Skeletal muscle satellite cell (primary cell): ENCODE results near the gene TAOK1.

ENCODE experiments used
- H3K27me3 ChIP-seq: 2 replicates; pipeline ENCODE4 v1.7.0; 2013; ENCODE audit warnings: low read length; ENCODE audit not compliant: control insufficient read depth, insufficient read depth
- H3K36me3 ChIP-seq: 2 replicates; pipeline ENCODE4 v1.7.0; 2013; ENCODE audit warnings: mild to moderate bottlenecking, control low read depth, low read length; ENCODE audit not compliant: insufficient read depth
- H3K4me1 ChIP-seq: 2 replicates; pipeline ENCODE4 v1.7.0; 2013; ENCODE audit warnings: low read length; ENCODE audit not compliant: control insufficient read depth, insufficient read depth
- H3K4me2 ChIP-seq: 2 replicates; pipeline ENCODE4 v1.7.0; 2013; ENCODE audit warnings: mild to moderate bottlenecking, low read length
- H3K4me3 ChIP-seq: 2 replicates; pipeline ENCODE4 v1.7.0; 2013; ENCODE audit warnings: low read length
- H3K9ac ChIP-seq: 2 replicates; pipeline ENCODE4 v1.7.0; 2013; ENCODE audit warnings: mild to moderate bottlenecking, low read depth, low read length, moderate library complexity
- H3K9me3 ChIP-seq: replicated peaks from 2 replicates; pipeline ENCODE4 v1.7.0; 2013; ENCODE audit warnings: mild to moderate bottlenecking, control low read depth, low read length

The TAOK1 gene

DNA sequence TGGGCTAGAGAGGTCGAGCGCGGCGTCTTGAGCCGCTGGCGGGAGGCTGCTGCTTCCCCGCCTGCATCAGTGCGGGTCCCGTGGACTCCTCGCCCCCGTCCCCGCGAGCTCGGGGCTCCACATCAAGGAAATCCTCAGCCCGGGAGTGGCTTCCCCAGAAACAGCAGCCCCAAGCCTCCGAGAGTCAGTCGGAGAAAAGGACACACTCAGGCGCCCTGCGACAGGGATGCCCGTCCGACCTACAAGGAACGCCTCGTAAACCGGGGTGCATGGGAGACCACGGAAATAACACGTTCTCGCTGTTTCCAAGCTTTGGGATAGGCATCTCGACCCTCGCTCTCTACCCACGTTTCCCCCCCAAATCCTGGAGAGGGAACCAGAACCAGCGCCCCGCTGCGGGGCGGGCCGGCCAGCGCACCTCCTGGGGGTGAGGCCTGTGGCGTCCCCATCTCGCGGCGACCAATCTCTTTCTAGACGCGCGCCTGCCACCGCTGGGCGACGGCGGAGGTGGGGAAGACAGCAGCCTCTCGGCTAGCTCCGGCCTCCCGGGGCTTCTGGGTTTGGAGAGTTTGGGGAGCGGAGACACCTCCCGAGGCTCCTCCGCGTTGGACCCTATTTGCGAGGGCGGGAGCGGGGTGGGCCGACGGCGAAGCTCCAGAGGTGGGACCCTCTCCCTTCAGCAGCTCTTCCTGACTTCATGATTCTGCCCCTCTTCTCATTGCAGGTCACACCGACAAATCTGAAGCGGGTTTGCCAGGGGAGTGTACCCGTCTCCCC is 177.6 kb downstream of the TAOK1 start:
- no peaks in the 10 kb centered on the region for H3K9me3 ChIP-seq
- peak overlapping the region; percentile 74 for H3K4me3 ChIP-seq
- H3K4me1 ChIP-seq, result peaks cover 29% of the 10 kb centered on the region
- H3K36me3 ChIP-seq, result peaks cover 7% of the 10 kb centered on the region
- peak overlapping the region; percentile 73 for H3K9ac ChIP-seq
- peak overlapping the region; percentile 98 for H3K4me2 ChIP-seq
- no peaks in the 10 kb centered on the region for H3K27me3 ChIP-seq

DNA sequence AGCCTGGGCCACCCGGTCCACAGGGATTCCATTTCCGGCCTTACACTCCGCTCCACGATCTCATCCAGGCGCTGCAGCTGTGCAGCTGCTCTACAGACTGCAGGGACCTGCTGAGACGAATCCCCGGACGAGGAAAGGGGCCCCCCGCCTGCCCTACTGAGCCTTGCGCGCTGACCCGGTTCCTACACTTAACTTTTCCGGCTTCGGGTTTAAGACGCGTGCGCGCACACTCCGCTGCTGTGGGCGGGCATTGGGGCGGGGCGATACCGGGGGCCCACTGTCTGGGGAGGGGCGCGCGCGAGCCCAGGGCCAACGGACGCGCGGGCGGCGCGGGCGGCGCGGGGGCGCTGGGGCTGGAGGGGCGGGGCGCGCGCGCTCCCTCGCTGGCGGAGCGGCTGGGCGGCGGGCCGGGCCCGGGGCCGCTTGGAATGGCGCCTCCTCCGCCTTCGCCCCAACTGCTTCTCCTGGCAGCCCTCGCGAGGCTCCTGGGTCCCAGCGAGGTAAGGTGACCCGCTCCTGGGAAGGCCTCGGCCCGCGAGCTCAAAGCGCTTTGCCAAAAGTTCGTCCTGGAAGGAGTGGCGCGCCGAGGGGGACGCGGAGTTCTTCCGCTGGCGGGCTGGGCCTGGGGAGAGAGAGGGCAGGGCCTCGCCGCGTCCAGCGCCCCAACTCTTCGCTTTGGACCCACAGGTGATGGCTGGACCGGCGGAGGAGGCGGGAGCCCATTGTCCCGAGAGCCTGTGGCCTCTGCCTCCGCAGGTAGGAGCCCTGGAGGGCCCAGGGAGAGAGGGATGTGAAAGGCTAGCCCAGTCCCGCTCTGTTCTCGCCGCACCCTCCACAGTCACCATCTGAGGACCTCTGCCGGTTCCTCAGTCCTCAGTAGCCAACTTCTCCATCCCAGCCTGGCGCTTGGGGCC is 178.4 kb downstream of the TAOK1 start, which contains the start of gene TP53I13:
Gene TP53I13, plus strand, starts transcription at position 371 of the 914 bp plus-strand sequence. Its CDS starts 58 bp downstream, at position 429.
- H3K27me3 ChIP-seq, result no peaks in the 10 kb centered on the region
- H3K9ac ChIP-seq, result peak within 1 kb of the TSS; percentile 81
- no peaks in the 10 kb centered on the region for H3K9me3 ChIP-seq
- peak within 1 kb of the TSS; percentile 98 for H3K4me2 ChIP-seq
- H3K4me1 ChIP-seq, result peaks cover 36% of the 10 kb centered on the region
- H3K36me3 ChIP-seq, result peaks cover 7% of the 10 kb centered on the region
- H3K4me3 ChIP-seq, result peak within 1 kb of the TSS; percentile 74

DNA sequence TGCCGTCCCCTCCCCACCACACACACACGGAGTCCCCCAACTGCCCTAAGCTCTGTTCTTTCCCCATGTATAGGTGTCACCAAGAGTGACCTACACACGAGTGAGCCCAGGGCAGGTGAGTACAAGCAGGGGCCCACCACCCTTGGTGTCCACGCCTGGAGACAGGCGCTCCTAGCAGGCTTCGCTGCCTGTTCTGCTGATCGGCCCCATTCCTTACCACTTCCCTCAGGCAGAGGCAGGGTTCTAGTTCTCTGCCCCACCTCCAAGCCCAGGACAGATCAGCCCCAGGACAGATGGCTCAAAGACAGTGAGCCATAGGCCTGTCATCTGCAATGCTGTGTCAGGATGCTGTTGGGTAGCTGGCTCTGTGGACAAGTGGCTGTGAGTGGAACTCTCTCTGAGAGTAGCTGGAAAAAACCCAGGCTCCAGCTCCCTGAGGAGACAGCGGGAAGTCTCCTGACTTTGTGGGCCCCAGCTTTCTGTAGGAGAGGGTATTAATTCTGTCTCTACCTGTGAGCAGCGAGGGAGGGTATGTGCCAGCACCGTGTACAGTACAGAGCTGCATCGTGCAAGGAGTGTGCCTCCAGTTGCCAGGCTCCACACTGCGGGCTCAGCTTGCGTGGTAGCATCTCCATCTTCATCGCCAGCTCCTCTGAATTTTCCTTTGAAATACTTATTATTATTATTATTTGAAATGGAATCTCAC is 179.2 kb downstream of the TAOK1 start:
- Histone ChIP-seq H3K4me1 (peaks cover 36% of the 10 kb centered on the region), H3K4me3 (peak overlapping the region; percentile 74), H3K36me3 (peaks cover 13% of the 10 kb centered on the region), H3K9me3 (no peaks in the 10 kb centered on the region), H3K4me2 (peak overlapping the region; percentile 85), H3K27me3 (no peaks in the 10 kb centered on the region), H3K9ac (peak overlapping the region; percentile 81)

DNA sequence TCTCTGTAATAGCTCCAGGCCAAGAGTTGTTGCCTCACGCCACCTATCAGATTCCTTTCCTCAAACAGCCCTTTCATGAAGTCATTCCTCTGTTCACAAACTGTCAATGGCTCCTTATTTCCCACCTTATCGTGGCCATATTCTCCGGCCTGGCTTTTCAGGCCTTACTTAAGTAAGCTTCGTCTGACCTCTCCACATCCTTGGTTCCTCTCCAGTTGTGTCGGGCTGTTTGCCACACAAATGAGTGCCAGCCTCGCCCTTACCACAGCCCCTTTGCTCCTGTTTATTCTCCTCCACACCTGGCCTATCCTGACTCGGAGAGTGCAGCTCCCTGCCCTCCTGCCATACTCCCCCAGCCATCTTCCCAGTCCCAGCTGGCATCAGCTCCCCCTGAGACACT is 180.4 kb downstream of the TAOK1 start:
- Histone ChIP-seq H3K36me3 (peaks cover 22% of the 10 kb centered on the region), H3K4me1 (peaks cover 35% of the 10 kb centered on the region), H3K9ac (no peak overlapping the region), H3K9me3 (no peaks in the 10 kb centered on the region), H3K4me2 (no peak overlapping the region), H3K27me3 (no peaks in the 10 kb centered on the region), H3K4me3 (no peak overlapping the region)

DNA sequence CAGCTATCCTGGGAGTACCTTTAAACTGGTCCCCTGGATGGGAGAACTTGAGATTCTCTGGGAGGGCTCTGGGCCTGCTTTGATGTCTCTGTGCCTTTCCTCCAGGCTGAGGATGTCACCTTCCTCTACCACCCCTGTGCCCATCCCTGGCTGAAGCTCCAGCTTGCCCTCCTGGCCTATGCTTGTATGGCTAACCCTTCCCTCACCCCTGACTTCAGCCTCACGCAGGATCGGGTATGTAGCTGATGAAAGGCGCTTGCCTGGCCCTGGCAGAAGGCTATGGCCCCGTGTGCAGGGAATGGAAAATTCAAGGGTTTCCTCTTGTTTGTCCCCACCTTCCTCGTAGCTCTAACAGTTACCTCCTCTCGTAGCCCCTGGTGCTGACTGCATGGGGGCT is 181.3 kb downstream of the TAOK1 start:
- Histone ChIP-seq H3K4me2 (no peak overlapping the region), H3K4me1 (peaks cover 25% of the 10 kb centered on the region), H3K9ac (no peak overlapping the region), H3K27me3 (no peaks in the 10 kb centered on the region), H3K36me3 (peaks cover 32% of the 10 kb centered on the region), H3K9me3 (no peaks in the 10 kb centered on the region), H3K4me3 (no peak overlapping the region)

DNA sequence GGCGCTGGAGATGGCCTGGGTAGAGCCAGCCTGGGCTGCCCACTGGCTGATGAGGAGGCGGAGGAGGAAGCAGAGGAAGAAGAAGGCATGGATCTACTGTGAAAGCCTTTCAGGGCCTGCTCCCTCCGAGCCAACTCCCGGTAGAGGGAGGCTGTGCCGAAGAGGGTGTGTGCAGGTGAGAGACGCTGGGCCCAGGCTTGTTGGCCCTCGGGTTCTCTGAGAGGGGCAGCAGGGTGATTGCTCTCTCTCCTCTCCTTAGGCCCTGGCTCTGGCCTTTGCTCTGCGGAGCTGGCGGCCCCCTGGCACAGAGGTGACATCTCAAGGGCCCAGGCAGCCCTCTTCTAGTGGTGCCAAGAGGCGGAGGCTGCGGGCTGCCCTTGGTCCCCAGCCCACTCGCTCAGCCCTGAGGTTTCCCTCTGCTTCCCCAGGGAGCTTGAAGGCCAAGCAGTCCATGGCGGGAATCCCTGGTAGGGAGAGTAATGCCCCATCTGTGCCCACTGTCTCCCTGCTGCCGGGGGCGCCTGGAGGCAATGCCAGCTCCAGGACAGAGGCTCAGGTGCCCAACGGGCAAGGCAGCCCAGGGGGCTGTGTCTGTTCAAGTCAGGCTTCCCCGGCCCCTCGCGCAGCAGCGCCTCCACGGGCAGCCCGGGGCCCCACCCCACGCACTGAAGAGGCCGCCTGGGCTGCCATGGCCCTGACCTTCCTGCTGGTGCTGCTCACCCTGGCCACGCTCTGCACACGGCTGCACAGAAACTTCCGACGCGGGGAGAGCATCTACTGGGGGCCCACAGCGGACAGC is 181.9 kb downstream of the TAOK1 start:
- Histone ChIP-seq H3K36me3 (peaks cover 38% of the 10 kb centered on the region), H3K9ac (peak overlapping the region; percentile 9), H3K9me3 (no peaks in the 10 kb centered on the region), H3K4me3 (no peak overlapping the region), H3K27me3 (no peaks in the 10 kb centered on the region), H3K4me2 (peak overlapping the region; percentile 70), H3K4me1 (peaks cover 23% of the 10 kb centered on the region)

DNA sequence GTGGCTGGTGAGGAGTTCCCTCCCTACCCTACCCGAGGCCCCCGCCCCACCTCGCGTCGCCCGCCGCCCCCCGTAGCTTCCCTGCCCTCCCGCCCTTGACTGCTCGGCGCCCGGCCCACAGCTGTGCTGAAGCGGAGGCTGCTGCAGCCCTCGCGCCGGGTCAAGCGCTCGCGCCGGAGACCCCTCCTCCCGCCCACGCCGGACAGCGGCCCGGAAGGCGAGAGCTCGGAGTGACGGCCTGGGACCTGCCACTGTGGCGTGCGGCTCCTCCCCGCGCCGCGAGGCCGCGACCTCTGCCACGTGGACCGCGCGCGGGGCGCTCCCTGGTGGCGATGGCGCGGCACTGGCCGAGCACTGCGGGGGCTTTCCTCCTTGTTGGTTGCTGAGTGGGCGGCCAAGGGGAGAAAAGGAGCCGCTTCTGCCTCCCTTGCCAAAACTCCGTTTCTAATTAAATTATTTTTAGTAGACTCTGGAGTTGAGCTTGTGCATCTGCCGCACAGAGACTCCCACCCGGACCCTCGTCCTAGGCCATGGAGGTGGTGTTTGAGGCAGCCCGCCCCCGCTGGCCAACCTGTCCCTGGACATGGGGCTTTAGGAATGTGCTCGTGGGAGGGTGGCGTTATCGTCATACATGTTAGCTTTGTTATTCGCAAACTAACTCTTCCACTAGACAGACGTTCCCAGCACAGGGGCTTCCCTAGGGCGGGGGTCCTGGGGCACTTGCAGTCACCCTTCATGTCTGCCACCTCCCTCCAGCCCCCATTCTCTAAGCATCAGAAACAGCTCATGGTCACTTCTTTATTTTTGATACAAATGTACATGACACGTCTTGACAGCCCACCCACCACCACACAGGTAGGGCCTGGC is 182.8 kb downstream of the TAOK1 start:
- Histone ChIP-seq H3K9me3 (no peaks in the 10 kb centered on the region), H3K4me2 (peak overlapping the region; percentile 70), H3K4me3 (peak overlapping the region; percentile 46), H3K9ac (peak overlapping the region; percentile 29), H3K36me3 (peaks cover 45% of the 10 kb centered on the region), H3K4me1 (peaks cover 31% of the 10 kb centered on the region), H3K27me3 (no peaks in the 10 kb centered on the region)

DNA sequence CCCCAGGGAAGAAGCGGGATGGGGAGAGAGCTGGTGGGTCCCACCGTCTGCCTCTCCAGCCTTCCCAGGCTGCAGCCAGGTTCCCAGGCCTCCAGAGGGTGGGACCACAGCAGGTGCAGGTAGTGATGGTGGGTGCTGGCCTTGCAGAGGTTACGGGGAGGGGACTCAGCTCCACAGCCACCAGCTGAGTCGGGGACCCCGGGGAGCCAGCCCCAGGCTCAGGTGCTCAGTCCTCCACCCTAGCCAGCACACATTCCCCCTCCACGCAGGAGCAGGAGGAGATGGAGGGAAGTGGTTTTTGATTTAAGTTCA is 183.4 kb downstream of the TAOK1 start:
- H3K27me3 ChIP-seq, result no peaks in the 10 kb centered on the region
- H3K4me2 ChIP-seq, result no peak overlapping the region
- no peak overlapping the region for H3K4me3 ChIP-seq
- no peaks in the 10 kb centered on the region for H3K9me3 ChIP-seq
- H3K9ac ChIP-seq, result no peak overlapping the region
- H3K4me1 ChIP-seq, result peaks cover 36% of the 10 kb centered on the region
- H3K36me3 ChIP-seq, result peaks cover 45% of the 10 kb centered on the region

DNA sequence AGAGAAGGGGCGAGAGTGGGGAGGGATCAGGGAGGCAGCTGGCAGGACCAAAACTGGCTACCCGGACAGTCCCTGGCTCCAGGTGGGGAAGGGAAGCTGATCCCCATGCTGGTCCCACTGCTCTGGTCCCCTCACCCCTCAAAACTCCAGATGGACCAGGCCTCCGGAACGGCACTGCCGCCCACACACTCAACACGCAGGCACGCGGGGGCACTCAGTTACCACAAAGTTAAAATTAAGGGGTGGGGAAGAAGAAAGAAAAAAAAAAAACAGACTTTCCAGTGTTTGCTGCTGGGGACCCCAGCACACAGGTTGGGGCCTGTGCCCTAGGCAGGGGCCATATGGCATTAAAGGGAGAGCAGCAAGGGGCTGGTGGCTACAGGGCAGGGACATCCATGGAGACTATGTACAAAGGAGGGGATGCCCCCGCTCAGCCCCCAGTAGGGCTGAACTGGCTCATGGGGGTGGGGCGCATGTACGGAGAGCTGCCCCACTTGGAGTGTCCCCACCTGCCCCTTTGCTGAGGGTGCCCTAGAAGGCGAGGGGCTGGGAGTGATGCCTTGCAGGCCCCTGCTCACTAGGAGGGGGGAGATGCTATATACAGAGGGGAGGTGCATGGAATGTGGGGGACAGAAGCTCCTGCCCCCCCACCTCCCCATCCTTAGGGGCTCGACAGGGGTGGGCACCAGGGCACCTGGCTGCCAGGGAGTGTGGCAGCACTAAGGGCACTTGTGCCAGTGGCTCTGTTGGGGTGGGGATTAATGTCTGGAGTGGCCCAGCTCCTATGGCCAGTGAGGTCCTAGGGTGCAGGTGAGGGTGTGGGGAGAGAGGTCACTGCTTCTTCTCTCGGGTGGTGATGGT is 183.9 kb downstream of the TAOK1 start:
- no peaks in the 10 kb centered on the region for H3K27me3 ChIP-seq
- H3K9ac ChIP-seq, result no peak overlapping the region
- peaks cover 45% of the 10 kb centered on the region for H3K36me3 ChIP-seq
- peaks cover 34% of the 10 kb centered on the region for H3K4me1 ChIP-seq
- H3K4me2 ChIP-seq, result no peak overlapping the region
- no peaks in the 10 kb centered on the region for H3K9me3 ChIP-seq
- no peak overlapping the region for H3K4me3 ChIP-seq
